ENCODE data around the gene SPEF2.
"Not testable (repeated sequence)": the region's sequence is repeated elsewhere in the genome, so short reads cannot be mapped to it uniquely, and the experiment has no call there.

SPEF2 gene

GRCh38 chr5:35668794-35669193, 51.1 kb downstream of the SPEF2 start:
- no peak for DNase-seq
- H3K27me3 ChIP-seq (replicated peaks): no peaks in the 10 kb centered on the region
- H3K4me3 ChIP-seq (ENCODE audit: low read depth, low read length): no peak overlapping the region
- no peak for TF ChIP-seq CTCF (IDR thresholded peaks at IDR 0.05; ENCODE audit: low read depth, low read length, missing control alignments)
- H3K36me3 ChIP-seq (replicated peaks): no peaks in the 10 kb centered on the region
- in situ Hi-C loops (cut with HindIII; ENCODE audit: low pct_ligation_motif_present, low sequenced_read_pairs): no loop called here
- no peak overlapping the region for H3K27ac ChIP-seq

DNA sequence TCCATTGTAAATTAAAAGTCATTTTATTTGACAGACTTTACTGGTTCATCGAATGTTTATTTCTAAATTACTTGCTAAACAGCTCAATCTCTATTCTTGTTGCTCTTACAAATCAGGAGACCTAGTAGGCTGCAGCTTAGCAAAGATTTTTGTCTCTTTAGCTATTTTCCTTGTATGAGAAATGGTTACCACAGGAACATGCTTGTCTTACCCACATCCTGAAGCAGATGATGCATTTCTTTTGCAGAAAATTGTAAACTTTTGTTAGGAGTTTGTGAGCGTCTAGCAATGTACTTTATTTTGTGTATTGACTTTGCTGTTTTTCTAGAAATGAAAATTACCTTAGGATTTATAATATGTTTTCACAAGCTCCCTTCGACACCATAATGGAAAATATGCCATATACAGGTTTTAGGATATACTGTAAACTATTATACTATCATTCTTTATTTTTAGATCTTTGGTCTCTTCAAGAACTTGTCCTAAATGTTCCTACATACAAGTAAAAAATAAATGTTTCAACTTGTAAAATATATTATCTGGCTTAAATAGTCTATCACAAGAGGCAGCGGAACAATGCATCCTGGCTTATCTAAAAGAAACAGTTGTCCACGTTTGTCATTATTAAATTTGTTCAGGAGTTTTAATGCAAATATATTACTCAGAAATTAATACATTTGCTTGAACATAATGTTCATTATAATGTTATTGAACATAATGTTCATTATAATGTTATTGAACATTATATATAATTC, 54.1 kb downstream of the SPEF2 start:
- H3K36me3 ChIP-seq (replicated peaks): no peaks in the 10 kb centered on the region
- no peak overlapping the region for H3K27ac ChIP-seq
- in situ Hi-C loops (cut with HindIII; ENCODE audit: low pct_ligation_motif_present, low sequenced_read_pairs): no loop called here
- H3K27me3 ChIP-seq (replicated peaks): no peaks in the 10 kb centered on the region
- no peak for TF ChIP-seq CTCF (IDR thresholded peaks at IDR 0.05; ENCODE audit: low read depth, low read length, missing control alignments)
- DNase-seq: no peak
- no peak overlapping the region for H3K4me3 ChIP-seq (ENCODE audit: low read depth, low read length)

GRCh38 chr5:35672296-35672655, 54.6 kb downstream of the SPEF2 start:
- H3K4me3 ChIP-seq (ENCODE audit: low read depth, low read length); DNase-seq; in situ Hi-C loops (cut with HindIII; ENCODE audit: low pct_ligation_motif_present, low sequenced_read_pairs); H3K36me3 ChIP-seq (replicated peaks); H3K27me3 ChIP-seq (replicated peaks); H3K27ac ChIP-seq: not testable (repeated sequence)

DNA sequence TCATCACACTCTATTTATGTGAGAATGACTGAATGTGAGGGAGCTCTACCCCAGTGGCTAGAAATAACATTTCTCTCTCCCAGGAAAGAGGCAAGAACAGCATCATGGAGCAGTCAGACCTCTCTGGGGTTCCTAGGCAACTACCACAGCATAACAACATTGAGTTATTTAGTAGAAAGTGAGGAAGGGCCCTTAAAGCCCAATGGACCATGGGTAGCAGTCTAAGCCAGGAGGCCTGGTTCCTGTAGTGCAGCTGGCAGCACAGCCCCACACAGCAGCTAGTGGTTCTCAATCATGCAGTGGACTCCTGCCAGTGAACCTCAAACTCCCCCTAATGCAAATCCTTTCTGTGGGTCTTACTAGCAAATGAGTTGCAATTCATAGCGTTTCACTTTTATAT, 55.3 kb downstream of the SPEF2 start:
- Histone ChIP-seq H3K4me3 (ENCODE audit: low read depth, low read length) (no peak overlapping the region), H3K27ac (no peak overlapping the region), H3K27me3 (replicated peaks) (no peaks in the 10 kb centered on the region), H3K36me3 (replicated peaks) (no peaks in the 10 kb centered on the region)
- TF ChIP-seq CTCF (IDR thresholded peaks at IDR 0.05; ENCODE audit: low read depth, low read length, missing control alignments): no peak
- DNase-seq: no peak
- in situ Hi-C loops (cut with HindIII; ENCODE audit: low pct_ligation_motif_present, low sequenced_read_pairs): no loop called here

- Histone ChIP-seq H3K4me3 (ENCODE audit: low read depth, low read length) (no peak overlapping the region), H3K27me3 (replicated peaks) (no peaks in the 10 kb centered on the region), H3K36me3 (replicated peaks) (no peaks in the 10 kb centered on the region), H3K27ac (no peak overlapping the region)
- DNase-seq: no peak
- no peak for TF ChIP-seq CTCF (IDR thresholded peaks at IDR 0.05; ENCODE audit: low read depth, low read length, missing control alignments)
- in situ Hi-C loops (cut with HindIII; ENCODE audit: low pct_ligation_motif_present, low sequenced_read_pairs): no loop called here
Observed at GRCh38 chr5:35674049-35674448, 56.4 kb downstream of the SPEF2 start.

DNA sequence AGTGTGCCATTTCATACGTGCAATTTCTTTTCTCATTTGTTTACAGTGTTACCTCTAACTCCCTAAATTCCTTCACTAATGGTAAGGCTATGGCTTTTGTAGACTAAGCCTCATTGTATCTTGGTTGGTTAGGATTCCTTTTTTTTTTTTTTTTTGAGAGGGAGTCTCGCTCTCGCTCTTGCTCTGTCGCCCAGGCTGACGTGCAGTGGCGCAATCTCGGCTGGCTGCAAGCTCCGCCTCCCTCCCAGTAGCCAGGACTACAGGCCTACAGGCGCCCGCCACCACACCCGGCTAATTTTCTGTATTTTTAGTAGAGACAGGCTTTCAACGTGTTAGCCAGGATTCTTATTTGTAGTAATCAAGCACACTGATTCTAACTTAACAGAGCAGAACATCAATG, 57.7 kb downstream of the SPEF2 start:
- Histone ChIP-seq H3K27me3 (replicated peaks) (no peaks in the 10 kb centered on the region), H3K27ac (no peak overlapping the region), H3K4me3 (ENCODE audit: low read depth, low read length) (no peak overlapping the region), H3K36me3 (replicated peaks) (no peaks in the 10 kb centered on the region)
- in situ Hi-C loops (cut with HindIII; ENCODE audit: low pct_ligation_motif_present, low sequenced_read_pairs): no loop called here
- no peak for DNase-seq
- no peak for TF ChIP-seq CTCF (IDR thresholded peaks at IDR 0.05; ENCODE audit: low read depth, low read length, missing control alignments)

Measured in brain microvascular endothelial cell (primary cell).